Mesenchymal stem cell (in vitro differentiated cells and primary cell): ENCODE measurements around the gene URI1.
A peak's percentile ranks its signal among the peaks of the same experiment; 100 is the strongest.

Experiments
- DNase-seq: peaks from one replicate; pipeline ENCODE4 v3.0.0-alpha.2; 2013
- H2AFZ ChIP-seq: one replicate; pipeline ENCODE4 v1.6.1; 2013; ENCODE audit warnings: low read depth, mild to moderate bottlenecking, control low read depth, inconsistent platforms, low read length, moderate library complexity
- H2AK5ac ChIP-seq: 2 replicates; pipeline ENCODE4 v1.6.1; 2013; ENCODE audit warnings: low read length, moderate library complexity, mild to moderate bottlenecking, inconsistent platforms; ENCODE audit not compliant: severe bottlenecking
- H2BK120ac ChIP-seq: one replicate; pipeline ENCODE4 v1.6.1; 2013; ENCODE audit warnings: low read depth, mild to moderate bottlenecking, inconsistent platforms, low read length, moderate library complexity
- H2BK12ac ChIP-seq, 2 experiments: one replicate each; pipeline ENCODE4 v1.6.1; 2013; ENCODE audit warnings: inconsistent platforms in 2 of 2, low read length in 2 of 2, mild to moderate bottlenecking in 2 of 2, moderate library complexity in 2 of 2, control low read depth in 1 of 2
- H2BK15ac ChIP-seq: one replicate; pipeline ENCODE4 v1.6.1; 2013; ENCODE audit warnings: mild to moderate bottlenecking, low read depth, inconsistent platforms; ENCODE audit not compliant: poor library complexity, severe bottlenecking
- H2BK5ac ChIP-seq: 2 replicates; pipeline ENCODE4 v1.6.1; 2013; ENCODE audit warnings: low read depth, mild to moderate bottlenecking, low read length, control low read depth, inconsistent platforms; ENCODE audit not compliant: poor library complexity, severe bottlenecking
- H3K14ac ChIP-seq, 2 experiments: one replicate each; pipeline ENCODE4 v1.6.1; 2013; ENCODE audit warnings: inconsistent platforms in 2 of 2, low read length in 2 of 2, control low read depth in 1 of 2, mild to moderate bottlenecking in 1 of 2, moderate library complexity in 1 of 2
- H3K18ac ChIP-seq, 2 experiments: one replicate each; pipeline ENCODE4 v1.6.1; 2013; ENCODE audit warnings: inconsistent platforms in 2 of 2, low read length in 2 of 2, control low read depth in 1 of 2, low read depth in 1 of 2, mild to moderate bottlenecking in 1 of 2
- H3K23ac ChIP-seq, 2 experiments: one replicate each; pipeline ENCODE4 v1.6.1; 2013; ENCODE audit warnings: inconsistent platforms in 2 of 2, low read length in 2 of 2, mild to moderate bottlenecking in 2 of 2, moderate library complexity in 2 of 2, control low read depth in 1 of 2
- H3K27ac ChIP-seq: 2 replicates; pipeline ENCODE4 v1.5.1; 2013; ENCODE audit warnings: mild to moderate bottlenecking, moderate library complexity, low read length, control low read depth, inconsistent platforms; ENCODE audit not compliant: poor library complexity, severe bottlenecking
- H3K27me3 ChIP-seq, 2 experiments: 2 replicates each; pipeline versions ENCODE4 v1.6.1 to v1.7.0; 2013; ENCODE audit warnings: low read length in 2 of 2, mild to moderate bottlenecking in 2 of 2, moderate library complexity in 2 of 2, control low read depth in 1 of 2, inconsistent platforms in 1 of 2; ENCODE audit not compliant: control insufficient read depth in 1 of 2, insufficient read depth in 1 of 2
- H3K36me3 ChIP-seq, 2 experiments: 2 replicates each; pipeline versions ENCODE4 v1.6.1 to v1.7.0; 2013; ENCODE audit warnings: low read length in 2 of 2, control low read depth in 1 of 2, inconsistent platforms in 1 of 2, low read depth in 1 of 2, mild to moderate bottlenecking in 1 of 2; ENCODE audit not compliant: insufficient read depth in 2 of 2, control insufficient read depth in 1 of 2
- H3K4ac ChIP-seq, 2 experiments: one replicate each; pipeline ENCODE4 v1.6.1; 2013; ENCODE audit warnings: inconsistent platforms in 2 of 2, low read length in 2 of 2, mild to moderate bottlenecking in 2 of 2, moderate library complexity in 2 of 2, control low read depth in 1 of 2, low read depth in 1 of 2
- H3K4me1 ChIP-seq: 2 replicates; pipeline ENCODE4 v1.6.1; 2013; ENCODE audit warnings: low read depth, low read length, control low read depth; ENCODE audit not compliant: control insufficient read depth, insufficient read depth
- H3K4me2 ChIP-seq: 2 replicates; pipeline ENCODE4 v1.6.1; 2013; ENCODE audit warnings: low read length, mild to moderate bottlenecking, inconsistent platforms; ENCODE audit not compliant: poor library complexity, severe bottlenecking
- H3K4me3 ChIP-seq, 2 experiments: 2 replicates each; pipeline versions ENCODE4 v1.5.1 to v1.7.0; 2013; ENCODE audit warnings: low read length in 2 of 2, mild to moderate bottlenecking in 2 of 2, control low read depth in 1 of 2, low read depth in 1 of 2; ENCODE audit not compliant: insufficient read depth in 1 of 2
- H3K79me1 ChIP-seq: replicated peaks from 2 replicates; pipeline ENCODE4 v1.6.1; 2013; ENCODE audit warnings: mild to moderate bottlenecking, control low read depth, low read length, inconsistent platforms; ENCODE audit not compliant: poor library complexity, severe bottlenecking
- H3K9ac ChIP-seq: 2 replicates; pipeline ENCODE4 v1.7.0; 2013; ENCODE audit warnings: mild to moderate bottlenecking, low read length, moderate library complexity
- H3K9me3 ChIP-seq: 2 replicates; pipeline ENCODE4 v1.7.0; 2013; ENCODE audit warnings: mild to moderate bottlenecking, low read length; ENCODE audit not compliant: control insufficient read depth
- H4K8ac ChIP-seq: one replicate; pipeline ENCODE4 v1.6.1; 2013; ENCODE audit warnings: inconsistent platforms, mild to moderate bottlenecking, low read length, moderate library complexity
- H4K91ac ChIP-seq: one replicate; pipeline ENCODE4 v1.6.1; 2013; ENCODE audit warnings: mild to moderate bottlenecking, low read length, inconsistent platforms
- WGBS: methylation state at CpG from one replicate; pipeline ENCODE4 v1.1.7; 2013; ENCODE audit warnings: mixed read lengths; 5-methylcytosine and 5-hydroxymethylcytosine counted together

URI1 gene

GRCh38 chr19:30004403-30004802 lies 62.4 kb downstream of the URI1 start:
- H3K4ac ChIP-seq = no peak overlapping the region
- 100% methylated on average over 1 of the region's 1 CpG for WGBS
- H3K4me2 ChIP-seq = no peak overlapping the region
- peaks cover 11% of the 10 kb centered on the region for H3K79me1 ChIP-seq
- no peak overlapping the region for H3K23ac ChIP-seq
- no peak overlapping the region for H2BK120ac ChIP-seq
- H3K4me3 ChIP-seq = no peak overlapping the region
- H3K9me3 ChIP-seq = peaks cover 8% of the 10 kb centered on the region
- no peak overlapping the region for H4K91ac ChIP-seq
- H2BK5ac ChIP-seq = no peak overlapping the region
- DNase-seq = peak; percentile 3
- no peaks in the 10 kb centered on the region for H3K27me3 ChIP-seq
- peaks cover 0 to 32% of the 10 kb centered on the region in 2 experiments for H3K36me3 ChIP-seq
- no peak overlapping the region for H3K14ac ChIP-seq
- no peak overlapping the region for H3K18ac ChIP-seq
- H3K27ac ChIP-seq = no peak overlapping the region
- no peak overlapping the region for H2BK12ac ChIP-seq
- H4K8ac ChIP-seq = no peak overlapping the region
- H3K9ac ChIP-seq = no peak overlapping the region
- H3K4me1 ChIP-seq = no peaks in the 10 kb centered on the region
- no peak overlapping the region for H2AK5ac ChIP-seq
- H2AFZ ChIP-seq = no peak overlapping the region
- no peak overlapping the region for H2BK15ac ChIP-seq

- no peak for DNase-seq
- WGBS = 100% methylated on average over 3 of the region's 4 CpGs
- no peak overlapping the region for H3K4me3 ChIP-seq
- no peak overlapping the region for H3K14ac ChIP-seq
- no peak overlapping the region for H2BK5ac ChIP-seq
- H3K4me2 ChIP-seq = no peak overlapping the region
- no peak overlapping the region for H2BK12ac ChIP-seq
- H4K8ac ChIP-seq = no peak overlapping the region
- no peak overlapping the region for H2AK5ac ChIP-seq
- H3K23ac ChIP-seq = no peak overlapping the region
- no peak overlapping the region for H2BK120ac ChIP-seq
- H3K4me1 ChIP-seq = peaks cover 1% of the 10 kb centered on the region
- H3K18ac ChIP-seq = no peak overlapping the region
- no peak overlapping the region for H2BK15ac ChIP-seq
- H4K91ac ChIP-seq = no peak overlapping the region
- H3K27ac ChIP-seq = no peak overlapping the region
- peaks cover 12% of the 10 kb centered on the region for H3K79me1 ChIP-seq
- no peaks in the 10 kb centered on the region for H3K9me3 ChIP-seq
- no peak overlapping the region for H3K9ac ChIP-seq
- no peak overlapping the region for H3K4ac ChIP-seq
- no peaks in the 10 kb centered on the region for H3K27me3 ChIP-seq
- H3K36me3 ChIP-seq = peaks cover 3 to 29% of the 10 kb centered on the region in 2 experiments
- H2AFZ ChIP-seq = no peak overlapping the region
Observed at GRCh38 chr19:30006207-30006606, 64.2 kb downstream of the URI1 start.

- peaks cover 1% of the 10 kb centered on the region for H3K4me1 ChIP-seq
- no peak overlapping the region for H2BK120ac ChIP-seq
- H2AK5ac ChIP-seq = no peak overlapping the region
- no peak overlapping the region for H3K14ac ChIP-seq
- no peak overlapping the region for H3K27ac ChIP-seq
- no peak overlapping the region for H3K4me3 ChIP-seq
- no peak overlapping the region for H3K9ac ChIP-seq
- no peaks in the 10 kb centered on the region for H3K9me3 ChIP-seq
- no peak for DNase-seq
- H3K27me3 ChIP-seq = no peaks in the 10 kb centered on the region
- H2AFZ ChIP-seq = no peak overlapping the region
- peaks cover 16% of the 10 kb centered on the region for H3K79me1 ChIP-seq
- H3K4me2 ChIP-seq = no peak overlapping the region
- H3K4ac ChIP-seq = no peak overlapping the region
- no peak overlapping the region for H3K18ac ChIP-seq
- H2BK12ac ChIP-seq = no peak overlapping the region
- H4K8ac ChIP-seq = no peak overlapping the region
- H2BK5ac ChIP-seq = no peak overlapping the region
- H3K36me3 ChIP-seq = peaks cover 3 to 45% of the 10 kb centered on the region in 2 experiments
- WGBS = no CpG with 5 or more reads among the region's 2 CpGs
- no peak overlapping the region for H2BK15ac ChIP-seq
- H4K91ac ChIP-seq = no peak overlapping the region
- no peak overlapping the region for H3K23ac ChIP-seq
Observed at GRCh38 chr19:30008169-30008568, 66.1 kb downstream of the URI1 start.

- DNase-seq = no peak
- Histone ChIP-seq H2BK15ac (no peak overlapping the region), H4K91ac (no peak overlapping the region), H3K79me1 (peaks cover 16% of the 10 kb centered on the region), H2BK5ac (no peak overlapping the region), H2BK12ac (no peak overlapping the region), H3K14ac (no peak overlapping the region), H3K9ac (no peak overlapping the region), H3K23ac (no peak overlapping the region), H3K27ac (no peak overlapping the region), H2BK120ac (no peak overlapping the region), H3K27me3 (no peaks in the 10 kb centered on the region), H3K4me3 (no peak overlapping the region), H3K4me1 (peaks cover 1% of the 10 kb centered on the region), H3K36me3 (peaks cover 3 to 50% of the 10 kb centered on the region in 2 experiments), H4K8ac (no peak overlapping the region), H3K18ac (no peak overlapping the region), H2AFZ (no peak overlapping the region), H3K4me2 (no peak overlapping the region), H2AK5ac (no peak overlapping the region), H3K4ac (no peak overlapping the region), H3K9me3 (no peaks in the 10 kb centered on the region)
- WGBS = 98% methylated on average over 3 of the region's 10 CpGs
Observed at GRCh38 chr19:30009013-30009412, 67.0 kb downstream of the URI1 start.
